ENCODE results near the gene JKAMP.

GRCh38 chr14:59463787-59464485 lies 20.4 kb upstream of the JKAMP start:
- TF ChIP-seq POLR2AphosphoS5 (IDR thresholded peaks at IDR 0.05; ENCODE audit: low read depth, low read length) (no peak), TAF1 (IDR thresholded peaks at IDR 0.05; ENCODE audit: borderline replicate concordance, low read depth, low read length) (no peak)
